ENCODE data around the gene FTO. TPM values are rescaled to one million over a fixed set of nuclear protein-coding genes. Genes with fewer than 3 reads are reported as not detected.

FTO gene
- polyA plus RNA-seq, 3 donors from 2014 or later, result 61.3 to 106 (median 65.1) TPM

DNA sequence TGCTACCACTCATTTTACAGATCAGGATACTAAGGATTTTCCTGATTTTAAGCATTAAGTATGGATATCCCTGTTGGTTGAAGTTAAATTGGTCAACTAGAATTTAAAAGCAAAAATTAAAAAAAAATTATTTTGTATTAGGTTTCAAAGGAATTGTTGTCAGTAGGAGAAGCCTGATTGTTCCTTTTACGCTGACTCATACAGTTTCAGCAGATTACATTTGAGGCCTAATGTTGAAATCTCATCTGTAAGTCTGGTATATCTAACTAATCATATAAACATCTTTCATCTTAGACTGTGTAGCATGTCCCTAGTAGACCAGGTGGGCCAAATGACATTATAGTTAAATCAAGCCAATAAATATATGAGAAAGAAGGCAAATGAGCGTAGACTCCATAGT, 83.5 kb downstream of the FTO start:
- Mint-ChIP-seq H3K27me3 (ENCODE audit: low read depth in 3 of 3) (peaks cover 0 to 3% (median 0%) of the 10 kb centered on the region in 3 donors), H3K4me3 (no peak overlapping the region), H3K27ac (no peak overlapping the region), H3K36me3 (no peaks in the 10 kb centered on the region), H3K9me3 (peaks cover 0 to 1% (median 0%) of the 10 kb centered on the region in 6 donors), H3K4me1 (peaks cover 10 to 26% of the 10 kb centered on the region in 2 donors)
- no peak for DNase-seq

DNA sequence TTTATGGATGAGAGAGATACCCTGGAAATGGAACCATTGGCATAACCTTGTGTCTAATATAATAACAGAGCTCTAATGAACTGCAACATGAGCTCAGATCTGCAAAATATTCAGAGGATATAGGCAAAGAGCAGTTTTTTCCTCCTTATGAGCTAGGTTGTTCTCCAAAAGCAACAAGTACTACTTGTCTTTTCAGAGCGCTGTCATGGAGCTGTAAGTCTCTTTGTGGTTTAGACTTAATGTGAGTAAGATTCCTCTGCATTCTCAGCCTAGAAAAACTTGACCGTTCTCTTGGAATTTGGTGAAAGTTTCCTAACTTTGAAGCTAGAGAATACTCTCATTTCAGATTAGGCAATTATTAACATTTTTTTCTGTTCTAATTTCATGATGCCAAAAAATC, 85.2 kb downstream of the FTO start:
- H3K9me3 Mint-ChIP-seq, result peaks cover 0 to 1% (median 0%) of the 10 kb centered on the region in 6 donors
- DNase-seq, result no peak
- no peak overlapping the region for H3K27ac Mint-ChIP-seq
- H3K36me3 Mint-ChIP-seq, result no peaks in the 10 kb centered on the region
- peaks cover 0 to 3% (median 0%) of the 10 kb centered on the region in 3 donors for H3K27me3 Mint-ChIP-seq (ENCODE audit: low read depth in 3 of 3)
- no peak overlapping the region for H3K4me3 Mint-ChIP-seq
- H3K4me1 Mint-ChIP-seq, result peaks cover 11 to 22% of the 10 kb centered on the region in 2 donors

DNA sequence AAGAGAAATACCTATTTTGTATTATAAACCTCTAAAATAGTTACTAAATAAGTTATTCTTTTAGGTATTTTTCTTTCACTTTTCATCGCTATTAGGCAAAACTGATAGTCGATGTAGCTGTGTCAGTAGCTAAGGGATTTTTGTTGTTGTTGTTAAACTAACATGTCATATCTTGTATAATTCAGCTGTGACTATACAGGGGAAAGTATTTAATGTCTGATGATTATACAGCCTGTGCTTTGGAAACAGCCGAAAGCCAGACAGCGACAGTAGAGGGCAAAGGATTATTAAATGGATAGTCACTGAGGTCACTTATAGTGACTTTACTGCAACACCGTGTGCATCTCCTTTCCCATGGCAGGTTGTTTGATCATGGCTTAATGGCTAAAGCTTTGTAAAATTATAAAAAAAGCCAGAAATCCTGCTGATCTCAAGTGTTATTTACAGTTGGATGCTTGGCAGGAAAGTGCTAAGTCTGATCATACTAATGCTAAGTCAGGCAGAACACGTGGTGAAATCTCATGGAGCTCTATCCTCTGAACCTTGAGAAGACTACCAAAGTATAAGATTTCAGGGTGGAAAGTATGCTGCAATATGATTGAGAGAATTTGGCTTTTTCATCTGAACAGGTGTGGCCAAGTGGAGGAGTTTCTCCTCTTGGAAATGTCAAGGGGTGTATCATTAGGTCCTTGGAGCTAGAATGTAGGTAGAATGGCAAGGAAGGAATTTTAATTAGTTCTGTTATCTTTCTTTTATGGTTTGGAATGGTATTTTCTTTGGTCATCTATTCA, 88.4 kb downstream of the FTO start:
- Mint-ChIP-seq H3K27ac (no peak overlapping the region), H3K36me3 (no peaks in the 10 kb centered on the region)

DNA sequence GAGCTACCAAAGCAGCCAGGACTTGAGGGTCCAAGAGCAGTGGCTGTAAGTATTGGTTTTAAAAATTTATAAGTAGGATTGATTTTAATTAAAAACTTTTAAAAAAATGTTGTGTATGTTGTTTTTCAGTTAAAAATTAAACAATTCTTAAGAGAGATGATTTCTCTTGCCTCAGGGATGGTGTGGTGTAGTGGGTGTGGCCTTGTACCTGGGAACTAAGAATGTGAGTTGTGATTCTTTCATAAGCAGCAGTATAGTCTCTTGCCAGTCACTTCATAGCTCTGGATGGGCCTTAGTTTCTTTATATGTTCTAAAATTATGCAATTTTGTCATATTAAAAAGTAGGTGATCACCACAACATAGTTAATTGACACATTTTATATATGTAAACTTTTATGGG, 99.5 kb downstream of the FTO start:
- Mint-ChIP-seq H3K36me3 (no peaks in the 10 kb centered on the region), H3K4me1 (peaks cover 17 to 36% of the 10 kb centered on the region in 2 donors), H3K4me3 (no peak overlapping the region), H3K9me3 (peaks cover 0 to 5% (median 0%) of the 10 kb centered on the region in 6 donors), H3K27ac (no peak overlapping the region), H3K27me3 (ENCODE audit: low read depth in 3 of 3) (no peaks in the 10 kb centered on the region)
- DNase-seq, result no peak

More for the DNA sequence above, 88.4 kb downstream of the FTO start:
- no peak for DNase-seq
- H3K4me3 Mint-ChIP-seq, result no peak overlapping the region
- H3K4me1 Mint-ChIP-seq, result peaks cover 14 to 28% of the 10 kb centered on the region in 2 donors
- no peaks in the 10 kb centered on the region for H3K27me3 Mint-ChIP-seq (ENCODE audit: low read depth in 3 of 3)
- H3K9me3 Mint-ChIP-seq, result peaks cover 0 to 1% (median 0%) of the 10 kb centered on the region in 6 donors

DNA sequence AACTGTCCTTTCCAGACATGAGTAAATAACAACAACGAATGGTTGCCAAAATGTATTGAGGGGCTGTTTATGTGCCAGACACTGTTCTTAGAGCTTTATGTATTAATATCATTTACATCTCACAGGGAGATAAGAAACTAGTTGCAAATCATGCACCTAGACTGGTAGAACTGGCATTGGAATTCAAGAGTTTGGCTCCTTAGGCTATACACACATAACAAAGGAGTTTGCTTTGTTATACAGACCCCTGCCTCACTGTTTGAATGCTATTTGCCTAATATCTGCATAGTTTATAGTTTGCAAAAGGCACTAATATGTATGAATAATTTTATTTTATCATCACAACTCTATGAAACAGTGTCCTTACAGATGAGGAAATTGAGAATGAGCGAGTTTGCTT, 100.0 kb downstream of the FTO start:
- peaks cover 0 to 5% (median 0%) of the 10 kb centered on the region in 6 donors for H3K9me3 Mint-ChIP-seq

DNA sequence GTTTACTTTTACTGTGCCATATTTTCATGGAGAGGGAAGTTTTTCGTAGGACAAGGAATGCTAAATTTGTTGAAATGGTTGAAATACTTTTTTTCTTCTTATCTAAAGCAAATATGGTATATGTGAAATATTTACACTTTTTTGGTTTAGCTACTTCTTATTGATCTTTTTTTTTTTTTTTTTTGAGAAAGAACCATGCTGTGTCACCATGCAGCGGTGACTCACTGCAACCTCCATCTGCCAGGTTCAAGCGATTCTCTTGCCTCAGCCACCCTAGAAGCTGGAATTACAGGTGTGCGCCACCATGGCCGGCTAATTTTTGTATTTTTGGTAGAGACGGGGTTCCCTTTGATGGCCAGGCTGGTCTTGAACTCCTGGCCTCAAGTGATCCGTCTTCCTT, 100.5 kb downstream of the FTO start:
- Mint-ChIP-seq H3K9me3 (peaks cover 0 to 5% (median 0%) of the 10 kb centered on the region in 6 donors), H3K27ac (no peak overlapping the region), H3K4me1 (peaks cover 14 to 40% of the 10 kb centered on the region in 2 donors), H3K36me3 (no peaks in the 10 kb centered on the region), H3K4me3 (no peak overlapping the region), H3K27me3 (ENCODE audit: low read depth in 3 of 3) (no peaks in the 10 kb centered on the region)
- no peak for DNase-seq

More for the DNA sequence above, 100.0 kb downstream of the FTO start:
- DNase-seq, result no peak
- H3K4me1 Mint-ChIP-seq, result peaks cover 17 to 40% of the 10 kb centered on the region in 2 donors
- H3K27me3 Mint-ChIP-seq (ENCODE audit: low read depth in 3 of 3), result no peaks in the 10 kb centered on the region
- H3K36me3 Mint-ChIP-seq, result no peaks in the 10 kb centered on the region
- H3K4me3 Mint-ChIP-seq, result no peak overlapping the region
- no peak overlapping the region for H3K27ac Mint-ChIP-seq

DNA sequence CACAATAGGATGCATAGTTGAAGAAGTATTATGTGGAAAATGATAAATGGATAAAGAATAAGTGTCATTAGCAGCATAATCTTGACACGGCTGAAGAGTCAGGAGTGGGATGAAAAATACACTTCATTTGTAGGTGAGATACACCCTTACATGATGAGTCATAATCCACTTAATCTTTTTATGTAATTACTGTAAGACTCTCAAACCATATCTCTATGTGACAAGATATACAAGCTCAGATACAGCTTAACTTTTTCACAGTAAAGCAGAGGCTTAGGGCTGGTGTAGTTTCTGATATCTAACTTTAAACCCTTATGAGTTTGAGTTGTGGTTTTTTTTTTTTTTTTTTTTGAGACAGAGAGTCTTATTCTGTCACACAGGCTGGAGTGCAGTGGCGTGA, 101.2 kb downstream of the FTO start:
- no peak for DNase-seq
- Mint-ChIP-seq H3K9me3 (peaks cover 0 to 5% (median 0%) of the 10 kb centered on the region in 6 donors), H3K4me3 (no peak overlapping the region), H3K4me1 (peaks cover 13 to 40% of the 10 kb centered on the region in 2 donors), H3K27ac (no peak overlapping the region), H3K36me3 (peaks cover 0 to 2% (median 0%) of the 10 kb centered on the region in 3 donors), H3K27me3 (ENCODE audit: low read depth in 3 of 3) (no peaks in the 10 kb centered on the region)

DNA sequence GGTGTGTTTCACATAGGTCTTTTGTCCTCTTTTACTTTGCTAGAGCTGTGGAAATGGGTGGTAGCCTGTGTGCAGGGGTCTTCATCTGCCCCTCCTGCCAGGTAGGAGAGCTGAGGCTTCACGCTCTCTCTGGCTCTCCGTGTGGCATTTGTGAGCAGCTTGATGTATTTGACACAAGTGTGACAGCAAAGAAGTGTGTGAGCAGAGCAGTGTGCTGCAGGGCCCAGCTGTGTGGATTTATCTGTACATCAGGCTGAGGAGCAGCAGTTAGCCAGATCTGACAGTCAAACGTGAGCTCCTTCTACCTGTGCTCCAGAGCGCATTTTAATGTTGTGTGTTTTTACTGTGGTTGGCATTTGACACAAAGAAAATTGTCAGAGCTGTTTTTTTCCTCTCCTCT, 101.8 kb downstream of the FTO start:
- H3K4me1 Mint-ChIP-seq, result peaks cover 13 to 40% of the 10 kb centered on the region in 2 donors
- H3K36me3 Mint-ChIP-seq, result peaks cover 0 to 9% (median 0%) of the 10 kb centered on the region in 3 donors
- no peak for DNase-seq
- H3K9me3 Mint-ChIP-seq, result peaks cover 0 to 5% (median 0%) of the 10 kb centered on the region in 6 donors
- H3K4me3 Mint-ChIP-seq, result no peak overlapping the region
- no peaks in the 10 kb centered on the region for H3K27me3 Mint-ChIP-seq (ENCODE audit: low read depth in 3 of 3)
- no peak overlapping the region for H3K27ac Mint-ChIP-seq

DNA sequence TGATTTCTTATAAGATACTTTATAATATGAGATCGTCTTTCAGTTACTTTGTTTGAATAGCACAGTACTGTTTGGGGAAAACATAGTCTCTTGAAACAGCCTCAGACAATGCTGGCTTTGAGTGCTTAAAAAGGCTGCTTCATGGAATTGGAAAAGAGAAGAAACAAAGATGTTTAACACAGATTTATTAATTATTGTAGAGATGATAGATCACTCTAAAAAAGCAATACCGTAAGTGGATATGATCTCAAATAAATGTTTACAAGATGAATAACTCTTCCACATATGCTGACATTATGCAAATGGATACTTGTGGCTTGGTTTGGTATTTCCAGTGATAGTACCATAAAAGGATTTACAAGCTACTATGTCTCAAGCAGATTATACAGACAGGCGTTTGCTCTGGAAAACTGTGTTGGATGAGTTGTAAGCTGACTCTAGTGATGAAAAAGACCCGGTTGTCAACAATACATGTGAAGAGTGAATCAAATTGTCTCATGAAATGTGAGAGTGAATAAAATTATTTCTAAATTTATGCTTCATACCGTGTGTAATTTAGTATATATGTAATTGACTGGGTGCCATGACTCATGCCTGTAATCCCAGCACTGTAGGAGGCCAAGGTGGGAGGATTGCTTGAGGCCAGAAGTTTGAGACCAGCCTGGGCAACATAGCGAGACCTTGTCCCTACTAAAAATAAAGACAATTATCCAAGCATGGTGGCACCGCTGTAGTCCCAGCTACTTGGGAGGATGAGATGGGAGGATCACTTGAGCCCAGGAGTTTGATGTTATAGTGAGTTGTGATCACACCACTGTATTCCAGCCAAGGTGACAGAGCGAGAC, 105.4 kb downstream of the FTO start:
- DNase-seq, result no peak
- H3K27me3 Mint-ChIP-seq (ENCODE audit: low read depth in 3 of 3), result no peaks in the 10 kb centered on the region
- H3K27ac Mint-ChIP-seq, result no peak overlapping the region
- no peak overlapping the region for H3K4me3 Mint-ChIP-seq
- H3K4me1 Mint-ChIP-seq, result peaks cover 14 to 21% of the 10 kb centered on the region in 2 donors
- H3K9me3 Mint-ChIP-seq, result no peaks in the 10 kb centered on the region
- H3K36me3 Mint-ChIP-seq, result peaks cover 0 to 15% (median 14%) of the 10 kb centered on the region in 3 donors

DNA sequence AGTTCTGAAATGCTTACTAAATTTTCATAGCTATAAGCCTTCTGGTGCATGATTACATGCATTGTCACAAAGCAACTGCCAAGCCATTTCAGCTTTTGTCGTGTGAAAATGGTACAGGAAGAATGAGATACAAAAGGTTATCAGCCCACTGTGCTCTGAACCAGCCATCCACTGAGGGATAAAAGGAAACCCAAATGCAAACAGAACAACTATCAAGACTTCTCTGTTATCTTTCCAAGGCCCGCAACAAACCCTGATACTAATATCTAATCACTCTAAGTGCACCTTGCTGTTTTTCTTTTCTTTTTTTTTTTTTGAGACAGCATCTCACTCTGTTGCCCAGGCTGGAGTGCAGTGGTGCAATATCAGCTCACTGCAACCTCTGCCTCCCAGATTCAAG, 109.0 kb downstream of the FTO start:
- no peaks in the 10 kb centered on the region for H3K9me3 Mint-ChIP-seq
- H3K4me1 Mint-ChIP-seq, result peaks cover 10 to 17% of the 10 kb centered on the region in 2 donors
- H3K4me3 Mint-ChIP-seq, result no peak overlapping the region
- peaks cover 12 to 33% (median 26%) of the 10 kb centered on the region in 3 donors for H3K36me3 Mint-ChIP-seq
- no peak overlapping the region for H3K27ac Mint-ChIP-seq
- H3K27me3 Mint-ChIP-seq (ENCODE audit: low read depth in 3 of 3), result no peaks in the 10 kb centered on the region
- no peak for DNase-seq

DNA sequence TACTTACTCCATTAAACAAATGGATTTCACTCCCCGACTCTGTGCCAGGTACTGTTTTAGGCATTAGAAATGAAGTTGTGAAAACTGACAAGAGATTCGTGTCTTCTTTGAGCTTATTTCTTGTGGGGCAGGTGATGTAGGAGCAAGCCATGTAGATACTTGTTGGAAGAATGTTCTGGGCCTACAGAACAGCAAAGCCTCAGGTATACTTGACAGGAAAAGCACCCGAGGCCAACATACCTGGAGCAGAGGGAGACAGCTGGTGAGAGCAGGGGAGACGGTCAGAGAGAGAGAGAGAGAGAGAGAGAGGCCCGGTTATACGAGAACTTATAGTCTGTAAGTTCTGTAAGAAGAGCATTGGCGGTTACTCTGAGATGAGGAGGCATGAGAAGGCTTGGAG, 110.8 kb downstream of the FTO start:
- Mint-ChIP-seq H3K36me3 (peaks cover 12 to 33% (median 26%) of the 10 kb centered on the region in 3 donors), H3K9me3 (no peaks in the 10 kb centered on the region), H3K27ac (no peak overlapping the region)

DNA sequence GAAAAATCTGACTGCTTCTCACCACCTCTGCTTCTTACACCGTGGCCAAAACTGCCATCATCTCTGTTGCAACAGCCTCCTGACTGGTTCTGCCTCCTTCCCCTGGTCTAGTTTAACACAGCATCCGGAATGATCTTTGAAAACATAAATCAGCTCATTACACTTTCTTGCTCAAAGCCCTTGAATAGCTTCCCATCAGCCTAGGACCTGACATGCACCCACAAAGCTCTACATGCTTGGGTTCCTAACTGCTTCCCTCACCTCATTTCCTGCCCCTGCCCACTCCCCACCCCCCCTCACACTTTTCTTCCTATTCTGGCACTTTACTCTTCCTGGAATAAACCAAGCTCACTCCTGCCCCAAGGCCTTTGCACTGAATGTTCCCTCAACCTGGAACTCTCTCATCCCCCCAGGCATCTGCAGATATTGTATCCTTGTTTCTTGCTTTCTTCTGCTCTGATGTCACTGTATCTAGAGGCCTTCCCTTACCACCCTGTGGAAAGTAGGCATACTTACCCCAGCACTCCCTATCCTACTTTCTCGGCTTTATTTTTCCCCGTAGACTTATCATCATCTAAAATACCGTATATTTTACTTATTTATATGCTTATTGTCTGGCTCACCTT, 112.4 kb downstream of the FTO start:
- no peaks in the 10 kb centered on the region for H3K9me3 Mint-ChIP-seq
- no peak overlapping the region for H3K27ac Mint-ChIP-seq
- H3K4me3 Mint-ChIP-seq, result no peak overlapping the region

More for the DNA sequence above, 110.8 kb downstream of the FTO start:
- no peak overlapping the region for H3K4me3 Mint-ChIP-seq
- H3K27me3 Mint-ChIP-seq (ENCODE audit: low read depth in 3 of 3), result no peaks in the 10 kb centered on the region
- DNase-seq, result no peak
- peaks cover 10 to 11% of the 10 kb centered on the region in 2 donors for H3K4me1 Mint-ChIP-seq

DNA sequence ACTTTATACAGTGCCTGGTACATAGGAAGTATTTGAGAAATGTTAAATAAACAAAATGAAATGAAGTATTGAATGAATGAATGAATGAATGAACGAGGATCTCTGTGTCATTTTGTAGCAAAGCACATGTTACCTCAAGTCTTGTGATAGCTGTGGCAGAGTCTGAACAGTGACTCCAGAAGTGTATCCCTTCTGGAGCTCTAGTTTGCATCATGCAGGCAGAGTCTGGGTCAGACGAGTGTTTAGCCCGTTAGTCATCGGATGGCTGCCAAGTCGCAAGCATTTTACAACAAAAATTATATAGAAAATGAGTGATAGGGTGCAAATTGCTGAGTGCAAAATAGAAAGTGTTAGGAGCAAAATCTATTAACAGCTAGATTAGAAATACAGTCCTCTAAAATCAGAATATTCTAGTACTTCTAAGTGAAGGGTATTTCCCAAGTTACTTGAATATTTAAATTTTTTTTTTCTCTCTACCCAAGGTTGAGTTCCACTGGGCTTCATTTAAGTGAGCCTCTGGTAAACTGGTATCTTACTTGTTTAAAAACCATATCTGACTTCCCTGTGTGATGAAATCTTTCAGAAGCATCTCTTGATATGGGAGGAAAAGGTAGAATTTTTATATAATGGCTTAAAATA, 113.3 kb downstream of the FTO start:
- Mint-ChIP-seq H3K36me3 (peaks cover 11 to 26% (median 12%) of the 10 kb centered on the region in 3 donors), H3K9me3 (no peaks in the 10 kb centered on the region), H3K27me3 (ENCODE audit: low read depth in 3 of 3) (peaks cover 0 to 3% (median 0%) of the 10 kb centered on the region in 3 donors), H3K4me3 (no peak overlapping the region), H3K4me1 (peaks cover 11 to 12% of the 10 kb centered on the region in 2 donors), H3K27ac (no peak overlapping the region)
- no peak for DNase-seq

More for the DNA sequence above, 112.4 kb downstream of the FTO start:
- DNase-seq, result no peak
- Mint-ChIP-seq H3K4me1 (peaks cover 8 to 11% of the 10 kb centered on the region in 2 donors), H3K36me3 (peaks cover 12 to 30% (median 14%) of the 10 kb centered on the region in 3 donors), H3K27me3 (ENCODE audit: low read depth in 3 of 3) (peaks cover 0 to 3% (median 0%) of the 10 kb centered on the region in 3 donors)

Data from immature natural killer cell (primary cell).